Measurements from ENCODE around the gene LBH.

DNA sequence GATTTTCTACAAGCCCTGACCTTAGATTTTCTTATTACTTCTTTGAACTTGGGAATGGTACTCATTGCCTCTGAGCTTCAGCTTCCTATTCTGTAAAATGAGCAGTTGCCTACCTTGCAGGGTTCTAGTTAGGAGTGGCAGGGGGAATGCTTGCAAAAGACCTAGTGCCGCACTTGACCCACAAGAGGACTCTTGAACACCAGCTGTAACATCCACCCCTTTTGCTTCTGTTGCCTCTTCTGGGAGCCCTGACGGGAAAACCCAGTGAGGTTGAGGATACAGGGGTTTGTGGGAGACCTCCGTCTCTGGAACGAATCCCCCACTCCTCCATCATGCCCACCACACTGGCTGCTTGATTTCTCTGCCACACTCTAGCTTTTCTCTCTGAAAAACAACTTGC is 27.1 kb upstream of the LBH start:
- no peak for TF ChIP-seq POLR2AphosphoS5 (IDR thresholded peaks at IDR 0.05)
- TF ChIP-seq POLR2A (IDR thresholded peaks at IDR 0.05) = no peak
